Calu3 (cell line): ENCODE data around the gene VWDE. TPM values are rescaled to one million over a fixed set of nuclear protein-coding genes. Genes with fewer than 3 reads are reported as not detected.

Source experiments
- BruUV-seq: library from RNA; stranded (reverse); fragments of 400-500 nt; replicated peaks from 2 replicates; lab custom pipeline; 2021; lab: Mats Ljungman, UMichigan
- CTCF ChIA-PET: fragments of 300-600 bp; sonication (Branson Sonifier 250); formaldehyde crosslinking; loops from one replicate; lab custom pipeline; 2022; ENCODE audit warnings: antibody characterized with exemption; lab: Charles Lee
- DNase-seq: peaks from one replicate; pipeline ENCODE4 v3.0.0; 2022
- H3K27ac Mint-ChIP-seq: one replicate; pipeline ENCODE4 v1.8.0; 2022; ENCODE audit warnings: mixed read lengths; ENCODE audit not compliant: unreplicated experiment
- H3K27me3 Mint-ChIP-seq: one replicate; pipeline ENCODE4 v1.8.0; 2022; ENCODE audit warnings: mixed read lengths; ENCODE audit not compliant: unreplicated experiment
- H3K36me3 Mint-ChIP-seq: one replicate; pipeline ENCODE4 v1.8.0; 2022; ENCODE audit warnings: mild to moderate bottlenecking, moderate library complexity, mixed read lengths; ENCODE audit not compliant: insufficient read depth, unreplicated experiment
- H3K4me1 Mint-ChIP-seq: one replicate; pipeline ENCODE4 v1.8.0; 2022; ENCODE audit warnings: mild to moderate bottlenecking, low read depth, mixed read lengths; ENCODE audit not compliant: unreplicated experiment
- H3K4me3 Mint-ChIP-seq: one replicate; pipeline ENCODE4 v1.8.0; 2022; ENCODE audit warnings: mild to moderate bottlenecking, low read depth, moderate library complexity, mixed read lengths; ENCODE audit not compliant: unreplicated experiment
- H3K9me3 Mint-ChIP-seq: one replicate; pipeline ENCODE4 v1.8.0; 2022; ENCODE audit warnings: low read depth, mixed read lengths; ENCODE audit not compliant: unreplicated experiment
- intact Hi-C: fragments of 100-400 bp; cut with micrococcal nuclease; formaldehyde crosslinking; loops from one replicate; pipeline ENCODE4 v1.10.0; 2022; ENCODE audit not compliant: unreplicated experiment
- total RNA-seq: library from RNA; stranded (reverse); gene quantifications from 2 replicates; pipeline ENCODE4 v1.2.3, GENCODE V29; 2022
- TF ChIP-seq, protein P1 (sequence below): fragments of 200-600 bp; IDR thresholded peaks from one replicate; pipeline ENCODE4 v1.8.0; 2022; ENCODE audit warnings: antibody characterized with exemption; ENCODE audit not compliant: unreplicated experiment

Gene VWDE
- total RNA-seq, 1 experiment from 2014 or later, result 21.3 TPM

DNA sequence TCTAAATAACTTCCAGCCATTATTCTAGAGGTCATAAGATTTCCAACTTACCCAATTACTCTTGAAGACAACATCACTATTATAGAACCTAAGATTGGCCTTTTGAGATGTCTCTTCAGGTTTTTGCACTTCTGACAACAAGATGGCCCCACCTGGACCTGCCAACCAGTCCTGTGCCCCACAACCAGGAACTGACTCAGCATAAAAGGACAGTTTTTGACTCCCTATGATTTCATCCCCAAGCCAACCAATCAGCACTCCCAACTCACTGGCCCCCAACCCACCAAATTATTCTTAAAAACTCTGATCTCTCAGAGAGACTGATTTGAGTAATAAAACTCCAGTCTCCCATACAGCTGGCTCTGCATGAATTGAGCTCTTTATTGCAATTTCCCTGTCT is 98.2 kb downstream of the VWDE start:
- Mint-ChIP-seq H3K36me3 (no peaks in the 10 kb centered on the region), H3K27me3 (no peaks in the 10 kb centered on the region), H3K9me3 (peaks cover 10% of the 10 kb centered on the region), H3K27ac (no peak overlapping the region), H3K4me3 (no peak overlapping the region), H3K4me1 (no peaks in the 10 kb centered on the region)
- intact Hi-C loops, result no loop called here
- BruUV-seq, result no TSS peak
- CTCF ChIA-PET, result interaction anchor here (0.7 kb wide), 1 partner anchor 193 kb away, joined by 3 read pairs; no protein-coding TSS in a partner anchor
- TF ChIP-seq, protein P1, sequence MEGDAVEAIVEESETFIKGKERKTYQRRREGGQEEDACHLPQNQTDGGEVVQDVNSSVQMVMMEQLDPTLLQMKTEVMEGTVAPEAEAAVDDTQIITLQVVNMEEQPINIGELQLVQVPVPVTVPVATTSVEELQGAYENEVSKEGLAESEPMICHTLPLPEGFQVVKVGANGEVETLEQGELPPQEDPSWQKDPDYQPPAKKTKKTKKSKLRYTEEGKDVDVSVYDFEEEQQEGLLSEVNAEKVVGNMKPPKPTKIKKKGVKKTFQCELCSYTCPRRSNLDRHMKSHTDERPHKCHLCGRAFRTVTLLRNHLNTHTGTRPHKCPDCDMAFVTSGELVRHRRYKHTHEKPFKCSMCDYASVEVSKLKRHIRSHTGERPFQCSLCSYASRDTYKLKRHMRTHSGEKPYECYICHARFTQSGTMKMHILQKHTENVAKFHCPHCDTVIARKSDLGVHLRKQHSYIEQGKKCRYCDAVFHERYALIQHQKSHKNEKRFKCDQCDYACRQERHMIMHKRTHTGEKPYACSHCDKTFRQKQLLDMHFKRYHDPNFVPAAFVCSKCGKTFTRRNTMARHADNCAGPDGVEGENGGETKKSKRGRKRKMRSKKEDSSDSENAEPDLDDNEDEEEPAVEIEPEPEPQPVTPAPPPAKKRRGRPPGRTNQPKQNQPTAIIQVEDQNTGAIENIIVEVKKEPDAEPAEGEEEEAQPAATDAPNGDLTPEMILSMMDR, result no peak
- no peak for DNase-seq

DNA sequence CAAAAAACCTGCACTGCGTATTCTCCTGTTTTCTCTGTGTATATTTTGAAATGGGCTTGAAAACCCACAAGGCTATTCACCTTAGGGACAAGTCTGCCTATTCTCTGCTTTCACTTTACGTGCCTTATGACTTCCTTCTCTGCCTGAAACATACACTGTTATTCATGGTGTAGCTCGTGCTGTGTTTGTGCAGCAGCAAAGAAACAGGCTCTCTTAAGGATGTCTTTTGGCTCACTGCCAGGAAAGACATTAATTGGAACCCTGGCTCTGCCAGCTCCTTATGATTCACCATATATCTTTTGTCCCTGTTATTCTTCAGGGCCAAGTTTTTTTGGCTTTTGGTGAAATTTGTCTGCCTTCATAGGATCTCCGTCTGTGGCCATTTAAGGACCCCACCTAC is 100.2 kb downstream of the VWDE start:
- CTCF ChIA-PET, result interaction anchor here (0.7 kb wide), 1 partner anchor 16 kb away, joined by 3 read pairs; no protein-coding TSS in a partner anchor
- no peak overlapping the region for H3K27ac Mint-ChIP-seq
- peaks cover 10% of the 10 kb centered on the region for H3K9me3 Mint-ChIP-seq
- TF ChIP-seq, protein P1, result no peak
- H3K36me3 Mint-ChIP-seq, result no peaks in the 10 kb centered on the region
- no peak overlapping the region for H3K4me3 Mint-ChIP-seq
- H3K4me1 Mint-ChIP-seq, result no peaks in the 10 kb centered on the region
- BruUV-seq, result no TSS peak
- no peak for DNase-seq
- H3K27me3 Mint-ChIP-seq, result no peaks in the 10 kb centered on the region
- intact Hi-C loops, result no loop called here

DNA sequence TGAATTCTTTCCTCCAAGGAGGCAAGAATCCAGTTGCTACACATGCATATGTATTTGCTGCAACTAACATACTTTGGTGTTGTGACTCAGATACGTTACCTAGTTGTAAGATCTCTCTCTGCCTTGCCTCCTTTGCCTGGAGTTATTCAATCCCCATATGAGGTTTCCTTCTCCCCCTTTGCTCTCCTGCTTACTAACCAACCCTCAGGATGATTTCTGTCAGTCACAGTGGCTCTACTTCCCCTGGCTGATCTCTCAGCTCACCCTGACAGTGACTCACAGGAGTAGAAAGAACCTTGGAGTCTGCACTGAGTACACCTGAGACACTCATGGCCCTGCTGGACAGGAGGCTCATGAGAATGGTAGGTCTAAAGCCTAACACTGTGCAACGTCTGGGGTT is 100.6 kb downstream of the VWDE start:
- TF ChIP-seq, protein P1, result no peak
- BruUV-seq, result no TSS peak
- Mint-ChIP-seq H3K4me1 (peaks cover under 1% of the 10 kb centered on the region), H3K4me3 (no peak overlapping the region), H3K36me3 (no peaks in the 10 kb centered on the region), H3K27me3 (no peaks in the 10 kb centered on the region), H3K27ac (no peak overlapping the region), H3K9me3 (peaks cover 10% of the 10 kb centered on the region)
- intact Hi-C loops, result no loop called here
- CTCF ChIA-PET, result no interaction called here
- DNase-seq, result no peak

DNA sequence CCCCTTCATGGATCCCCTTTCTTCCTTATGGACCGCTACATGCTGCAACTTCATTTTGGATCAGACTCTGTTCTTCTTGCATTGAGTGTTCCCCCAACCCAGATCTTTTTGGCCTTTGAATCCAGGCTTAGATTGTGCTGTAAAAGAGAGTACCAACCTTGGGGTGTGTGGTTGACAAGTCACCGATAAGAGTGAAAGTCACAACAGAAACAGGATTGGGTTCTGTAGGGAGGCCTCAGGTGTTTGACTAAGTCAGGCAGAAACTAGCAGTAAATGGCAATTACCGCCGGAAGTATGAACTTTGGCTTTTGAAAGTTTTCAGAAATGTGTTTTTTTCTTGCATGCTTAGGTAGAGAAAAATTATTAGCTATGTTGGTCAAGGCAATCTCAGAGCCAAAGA is 103.2 kb downstream of the VWDE start:
- Mint-ChIP-seq H3K4me1 (peaks cover 11% of the 10 kb centered on the region), H3K36me3 (peaks cover 6% of the 10 kb centered on the region), H3K27me3 (no peaks in the 10 kb centered on the region), H3K9me3 (peaks cover 10% of the 10 kb centered on the region), H3K27ac (no peak overlapping the region), H3K4me3 (no peak overlapping the region)
- TF ChIP-seq, protein P1, result no peak
- no peak for DNase-seq
- CTCF ChIA-PET, result no interaction called here
- intact Hi-C loops, result no loop called here
- no TSS peak for BruUV-seq
